CD4-positive, alpha-beta T cell treated with Interleukin-6 at 100 ng/mL for 8 hours (primary cell): ENCODE measurements around the gene TRERF1.
"Not testable (repeated sequence)": the region's sequence is repeated elsewhere in the genome, so short reads cannot be mapped to it uniquely, and the experiment has no call there.

Experiments
- DNase-seq: peaks from one replicate; pipeline ENCODE4 v3.0.0-alpha.2; 2020; ENCODE audit warnings: mixed read lengths, low spot score

TRERF1 gene

DNA sequence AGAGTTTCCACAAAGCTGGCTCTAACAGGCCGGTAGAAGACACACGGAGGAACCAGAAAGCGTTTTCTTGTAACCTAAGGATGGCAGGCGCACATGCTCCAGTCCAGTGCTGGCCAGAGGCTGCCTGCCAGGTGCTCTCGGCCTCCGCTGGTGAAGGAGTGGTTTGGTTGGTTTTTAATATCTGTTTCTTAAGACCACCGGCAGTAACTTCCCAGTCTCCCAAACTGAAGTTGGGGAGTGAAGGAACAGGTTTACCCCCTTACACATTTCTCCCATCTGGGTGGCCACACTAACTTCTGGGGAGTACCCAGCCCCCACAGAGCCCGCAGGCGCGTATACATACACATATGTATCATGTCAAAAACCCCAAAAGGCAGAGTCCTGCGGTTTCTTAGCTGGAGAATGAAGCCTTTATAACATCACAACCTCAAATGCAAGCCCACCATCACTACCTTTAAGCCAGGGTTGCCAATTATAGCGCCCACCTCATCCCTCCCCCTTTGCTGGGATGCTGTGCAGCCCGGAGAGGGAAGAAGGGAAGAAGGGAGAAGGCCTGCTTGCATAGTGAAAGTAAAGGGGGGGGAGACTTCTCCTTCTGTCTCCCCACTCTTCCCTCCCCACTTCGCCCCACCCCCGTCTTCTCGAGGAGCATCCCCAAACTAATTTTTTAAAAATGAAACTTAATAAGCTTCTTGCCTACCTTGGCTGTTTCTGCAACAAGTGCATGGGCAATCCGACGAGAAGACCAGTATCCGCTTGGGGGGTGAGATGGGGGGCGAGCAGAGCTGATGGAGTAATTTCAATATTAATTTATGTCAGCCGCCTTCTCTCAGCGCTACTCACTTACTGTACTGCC, 1.0 kb downstream of the TRERF1 start:
- no peak for DNase-seq

DNA sequence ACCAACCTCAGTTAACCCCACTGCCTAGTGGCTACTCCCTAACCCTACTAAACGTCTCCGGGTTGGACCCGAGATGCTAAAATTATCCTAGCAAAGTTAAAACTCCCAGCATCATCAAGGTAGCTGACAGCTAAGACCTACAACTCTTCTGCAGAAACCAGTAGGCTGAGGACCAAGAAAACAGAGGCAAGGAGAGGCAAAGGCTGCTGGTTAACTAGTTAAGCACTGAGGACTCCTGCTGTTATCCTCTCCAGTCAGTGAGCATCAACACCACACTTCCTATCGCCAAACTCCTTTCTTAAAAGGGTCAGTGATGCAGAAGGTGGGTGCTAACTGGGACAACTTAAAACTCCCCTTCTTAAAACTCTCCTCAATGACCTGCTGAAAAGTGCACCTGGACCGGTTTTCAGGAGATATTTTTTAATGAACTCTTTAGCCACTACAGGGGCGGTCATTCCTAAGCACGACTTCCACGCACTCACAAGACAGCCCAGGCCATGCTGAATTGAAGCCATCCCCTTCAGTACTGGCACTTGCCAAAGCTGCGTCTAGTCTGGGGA, 1.7 kb downstream of the TRERF1 start:
- no peak for DNase-seq

DNA sequence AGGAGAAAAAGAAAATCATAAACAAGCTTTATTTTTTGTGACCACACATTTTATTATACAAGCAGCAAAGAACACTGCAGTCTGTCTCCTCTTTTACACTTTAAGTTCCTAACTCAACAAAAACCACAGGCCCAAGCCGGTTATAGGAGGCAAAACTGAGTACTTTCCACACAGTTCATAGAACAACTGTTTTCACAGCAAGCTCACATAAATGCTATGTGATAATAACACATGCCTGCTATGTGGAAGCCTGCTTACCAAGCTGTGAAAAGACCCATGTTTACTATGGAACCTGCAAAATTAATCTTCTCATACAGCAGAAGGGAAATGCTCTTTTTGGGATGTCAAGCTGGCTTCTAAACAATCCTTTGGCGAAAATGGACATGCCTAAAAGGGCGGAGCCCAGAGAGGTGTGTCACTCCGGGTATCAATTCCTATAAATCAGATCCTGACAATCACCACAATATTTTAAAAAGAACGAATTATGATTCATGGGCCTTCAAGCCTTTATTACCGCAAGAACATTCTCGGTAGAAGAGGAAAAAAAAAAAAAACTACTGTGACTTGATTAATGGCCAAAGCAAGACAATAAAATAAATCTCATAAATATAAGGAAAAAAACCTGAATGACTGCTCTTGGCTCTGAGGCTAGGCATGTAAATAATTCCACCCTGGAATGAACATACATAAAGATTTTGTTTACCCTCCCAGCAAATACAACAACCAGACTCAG, 2.6 kb downstream of the TRERF1 start:
- no peak for DNase-seq

DNA sequence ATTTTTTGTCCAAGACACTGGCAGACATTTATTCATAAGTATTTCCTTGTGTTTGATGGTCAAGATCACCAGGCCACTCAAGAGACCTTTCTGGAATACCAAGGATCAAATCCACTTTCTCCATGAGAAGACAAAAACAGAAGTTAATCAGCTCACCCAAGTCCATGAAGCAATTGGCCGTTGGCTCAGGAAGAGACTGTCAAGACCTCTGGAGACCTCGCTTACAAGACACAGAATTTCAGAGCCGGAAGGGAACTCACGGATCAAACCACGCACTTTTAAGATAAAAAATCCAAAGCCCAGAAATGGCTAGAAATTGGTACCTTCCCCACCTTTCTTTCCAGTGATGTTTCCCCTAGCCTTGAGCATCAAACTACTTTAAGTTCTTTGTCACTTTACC, 3.3 kb downstream of the TRERF1 start:
- no peak for DNase-seq

DNA sequence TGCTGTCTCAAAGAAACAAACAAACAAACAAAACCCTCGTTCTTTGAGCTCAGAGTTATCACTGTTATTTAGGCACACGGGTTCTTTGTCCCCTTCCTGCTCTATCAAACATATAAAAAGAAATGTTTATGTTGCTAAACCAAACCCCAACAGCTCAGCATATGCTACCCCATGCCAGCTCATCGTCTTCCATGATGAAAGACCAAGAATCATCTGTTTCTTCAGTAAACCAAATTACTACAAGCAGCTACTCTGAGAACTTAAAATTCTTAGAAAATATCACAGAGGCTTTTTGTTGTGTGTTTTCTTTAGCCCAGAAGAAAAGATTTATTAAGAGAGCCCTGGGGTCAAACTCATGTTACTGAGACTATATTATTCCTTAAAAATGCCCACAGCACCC, 4.7 kb downstream of the TRERF1 start:
- DNase-seq = no peak

DNA sequence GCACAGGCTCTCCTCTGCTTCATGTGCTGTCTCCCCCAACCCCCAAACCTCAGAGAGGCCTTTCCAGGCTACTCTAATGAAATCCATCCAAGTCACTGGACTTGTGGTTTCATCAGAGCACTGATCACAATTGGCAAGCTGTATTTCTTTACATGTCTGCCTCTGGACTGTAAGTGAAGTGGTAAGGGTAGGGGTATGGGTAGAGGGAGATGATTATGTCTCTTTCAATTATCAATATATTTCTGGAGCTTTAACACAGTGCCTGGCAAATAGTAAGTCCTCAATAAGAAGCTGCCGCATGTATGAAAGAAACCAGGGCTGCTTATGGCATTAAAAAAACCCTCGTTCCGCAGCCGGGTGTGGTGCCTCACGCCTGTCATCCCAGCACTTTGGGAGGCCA, 5.4 kb downstream of the TRERF1 start:
- no peak for DNase-seq

DNA sequence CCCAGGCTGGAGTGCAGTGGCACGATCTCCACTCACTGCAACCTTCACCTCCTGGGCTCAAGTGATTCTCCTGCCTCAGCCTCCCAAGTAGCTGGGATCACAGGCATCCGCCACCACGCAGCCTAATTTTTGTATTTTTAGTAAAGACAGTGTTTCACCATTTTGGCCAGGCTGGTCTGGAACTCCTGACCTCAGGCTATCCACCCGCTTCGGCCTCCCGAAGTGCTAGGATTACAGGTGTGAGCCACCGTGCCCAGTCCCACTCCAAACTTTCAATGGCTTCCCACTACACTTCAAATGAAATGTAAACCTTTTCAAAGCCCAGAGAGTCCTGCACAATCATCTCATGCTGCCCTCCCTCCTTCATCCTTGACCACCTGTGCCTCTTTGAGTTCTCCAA, 5.8 kb downstream of the TRERF1 start:
- not testable (repeated sequence) for DNase-seq

DNA sequence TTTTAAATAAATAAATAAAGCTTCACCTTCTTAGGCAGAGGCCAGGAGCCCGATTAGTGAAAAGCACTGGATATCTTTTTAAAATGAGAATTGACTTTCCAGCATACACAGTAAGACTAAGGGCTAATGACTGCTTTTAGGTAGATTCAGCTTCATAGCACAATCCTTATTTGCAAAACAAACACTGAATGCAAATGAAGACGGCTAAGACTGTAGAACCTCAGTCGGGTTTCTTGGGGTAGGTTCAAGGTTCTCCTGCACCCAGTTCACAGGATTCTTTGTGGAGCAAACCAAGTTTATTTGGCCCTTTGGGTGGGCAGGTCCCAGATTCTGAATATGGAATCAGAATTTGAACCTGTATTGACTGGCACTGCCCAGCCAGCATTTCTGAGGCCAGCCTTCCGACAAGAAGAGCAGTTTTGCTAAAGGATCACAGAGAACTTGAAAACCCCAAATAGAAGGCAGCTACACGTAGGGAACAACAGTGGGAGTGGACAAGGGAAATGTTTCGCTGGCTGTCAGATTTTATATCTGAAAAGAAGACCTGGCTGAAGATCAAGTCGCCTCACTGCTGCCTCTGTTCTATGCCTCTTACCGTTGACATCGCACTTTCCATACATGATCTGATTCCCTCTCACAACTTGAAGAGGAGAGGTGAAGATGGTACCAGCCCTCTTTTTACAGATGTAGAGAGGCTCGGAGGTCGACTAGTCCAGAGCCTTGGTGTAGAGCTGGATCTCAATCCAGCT, 8.2 kb downstream of the TRERF1 start:
- no peak for DNase-seq

DNA sequence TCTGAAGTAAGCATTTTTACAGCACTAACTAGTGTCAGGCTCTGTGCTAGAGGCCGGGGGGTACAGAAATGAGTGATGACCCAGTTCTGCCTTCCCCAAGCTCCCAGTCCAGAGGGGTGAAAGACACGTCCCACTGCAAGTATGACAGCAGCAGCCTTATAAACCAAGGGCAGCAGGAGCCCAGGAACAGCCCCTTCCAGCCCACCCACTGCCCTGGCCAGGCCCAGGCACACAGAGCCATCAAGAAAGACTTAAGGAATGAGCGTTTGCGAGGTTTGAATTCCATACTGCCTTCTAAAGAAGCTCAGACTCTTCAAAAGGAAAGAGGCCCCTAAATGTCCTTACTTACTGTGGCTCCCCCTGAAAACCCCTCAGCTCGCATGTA, 10.0 kb downstream of the TRERF1 start:
- no peak for DNase-seq

DNA sequence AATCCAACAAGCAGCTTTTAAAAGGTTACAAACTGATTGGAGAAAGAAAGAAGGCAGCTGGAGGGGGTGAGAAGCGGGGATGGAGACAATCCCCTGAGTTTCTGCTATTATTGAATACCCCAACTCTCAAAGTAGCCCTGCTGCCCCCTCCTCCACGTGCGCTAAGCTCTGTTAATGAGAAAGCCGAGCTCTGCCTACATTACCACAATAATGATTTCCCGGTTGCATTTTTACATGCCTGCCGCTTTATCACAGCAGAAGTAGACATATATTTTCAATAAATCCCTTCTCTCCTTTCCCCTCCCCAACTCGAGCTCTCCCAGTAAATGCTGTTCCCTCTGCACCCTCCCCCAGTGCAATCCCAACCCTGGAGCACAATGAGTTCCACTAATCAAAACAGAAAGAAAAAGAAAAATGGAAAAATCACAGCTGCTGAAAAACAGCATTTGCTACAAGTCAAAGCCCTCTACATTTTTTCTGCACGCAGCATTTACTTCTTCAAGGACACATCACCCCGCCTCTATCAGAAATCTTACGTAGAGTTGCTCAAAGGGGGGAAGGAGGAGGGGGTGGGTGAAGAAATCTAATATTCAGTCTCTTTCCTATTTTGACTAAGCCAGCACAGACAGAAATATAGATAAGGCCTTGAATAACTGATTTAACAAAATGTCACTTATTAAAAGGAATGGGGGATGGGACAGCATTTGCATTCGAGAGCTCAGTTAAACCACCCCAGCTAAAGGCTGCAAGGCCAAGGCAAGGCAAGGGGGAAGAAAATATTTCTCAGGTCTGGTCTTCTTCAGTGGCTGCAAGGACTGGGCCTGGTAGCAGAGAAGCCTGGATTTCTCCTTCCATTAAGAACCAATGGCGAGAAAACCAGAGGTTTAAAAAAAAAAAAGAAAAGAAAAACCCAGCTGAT, 10.7 kb downstream of the TRERF1 start:
- DNase-seq = no peak

DNA sequence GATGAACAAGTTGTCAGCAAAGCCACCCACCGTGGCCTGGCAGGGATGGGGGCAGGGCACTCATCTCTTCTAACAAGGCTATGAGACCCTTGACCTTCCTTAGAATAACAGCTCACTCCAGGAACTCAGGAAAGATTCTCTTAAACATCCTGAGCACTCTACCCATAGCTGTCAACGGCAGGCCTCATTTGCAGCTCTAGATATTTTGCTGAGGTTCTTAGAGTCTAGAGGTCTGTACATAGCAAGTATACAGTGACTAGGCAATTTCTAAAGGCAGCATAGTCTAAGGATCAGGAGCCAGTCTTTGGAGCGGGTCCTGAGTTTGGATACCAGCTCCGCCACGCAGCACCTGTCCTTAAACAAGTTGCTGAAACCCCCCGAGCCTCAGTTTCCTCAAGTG, 11.7 kb downstream of the TRERF1 start:
- DNase-seq = no peak

DNA sequence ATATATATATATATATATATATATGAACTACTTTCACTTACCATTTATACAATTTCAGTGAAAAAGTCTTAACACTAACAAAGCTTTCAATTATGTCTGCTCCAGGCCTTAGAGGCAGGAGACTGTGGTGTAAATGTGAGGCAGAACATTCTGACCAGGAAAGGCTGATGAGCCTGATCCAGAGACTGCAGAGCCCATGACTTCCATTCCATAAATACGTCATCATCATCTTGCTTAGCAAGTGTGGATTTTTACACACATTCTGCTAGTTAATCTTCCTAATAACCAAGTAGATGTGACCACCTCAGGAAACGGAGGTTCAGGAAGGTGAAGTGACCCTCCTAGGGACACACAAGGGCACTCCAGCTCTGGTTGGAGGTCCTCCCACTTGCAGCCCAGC, 14.9 kb downstream of the TRERF1 start:
- no peak for DNase-seq

DNA sequence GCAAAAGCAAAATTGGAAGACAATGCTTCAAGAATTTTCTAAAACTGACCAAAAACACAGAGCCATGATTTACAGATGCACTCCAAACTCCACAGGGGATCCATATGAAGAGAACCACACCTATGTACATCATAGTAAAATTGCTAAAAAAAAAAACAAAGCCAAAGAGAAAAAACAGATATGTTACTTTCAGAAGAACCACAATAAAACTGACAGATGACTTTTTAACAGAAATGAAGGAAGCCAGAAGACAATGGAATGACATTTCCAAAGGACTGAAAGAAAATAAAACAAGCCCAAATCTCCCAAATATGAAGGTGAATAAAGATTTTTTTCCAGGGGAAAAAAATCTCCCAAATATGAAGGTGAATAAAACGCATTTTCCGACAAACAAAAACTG, 17.5 kb downstream of the TRERF1 start:
- no peak for DNase-seq

DNA sequence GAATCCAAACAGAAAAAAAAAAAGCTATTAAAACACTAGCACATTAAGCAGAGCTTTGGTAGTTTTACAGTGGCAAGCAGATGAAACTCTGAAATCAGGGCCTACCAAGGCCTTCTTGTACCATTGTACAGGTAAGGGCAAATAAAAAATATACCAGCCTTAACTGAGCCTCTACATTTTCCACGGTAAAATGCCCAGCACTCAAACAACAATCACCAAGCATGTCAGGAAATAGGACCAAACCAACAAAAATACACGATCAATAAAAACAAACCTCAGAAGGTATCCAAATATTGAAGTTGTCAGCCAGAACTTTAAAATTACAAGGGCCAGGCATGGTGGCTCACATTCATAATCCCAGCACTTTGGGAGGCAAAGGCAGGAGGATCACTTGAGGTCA, 18.3 kb downstream of the TRERF1 start:
- DNase-seq = no peak

DNA sequence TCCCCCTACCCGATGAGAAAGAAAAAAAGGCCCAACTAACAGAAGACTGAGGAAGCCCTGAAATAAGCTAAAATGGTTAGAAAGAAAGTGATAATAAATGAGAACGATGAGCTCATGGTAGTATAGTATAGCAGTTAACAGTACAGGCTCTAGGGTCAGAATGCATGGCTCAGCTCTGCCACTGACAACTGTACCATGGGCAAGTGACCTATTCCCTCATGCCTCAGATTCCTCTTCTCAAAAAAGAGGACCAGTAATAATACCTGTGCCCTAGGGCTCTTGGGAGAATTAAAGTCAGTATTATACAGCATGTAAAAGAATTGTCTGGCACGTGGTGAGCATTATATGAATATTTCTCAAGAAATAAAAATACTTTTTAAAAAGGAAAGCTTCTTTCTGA, 19.8 kb downstream of the TRERF1 start:
- DNase-seq = no peak

DNA sequence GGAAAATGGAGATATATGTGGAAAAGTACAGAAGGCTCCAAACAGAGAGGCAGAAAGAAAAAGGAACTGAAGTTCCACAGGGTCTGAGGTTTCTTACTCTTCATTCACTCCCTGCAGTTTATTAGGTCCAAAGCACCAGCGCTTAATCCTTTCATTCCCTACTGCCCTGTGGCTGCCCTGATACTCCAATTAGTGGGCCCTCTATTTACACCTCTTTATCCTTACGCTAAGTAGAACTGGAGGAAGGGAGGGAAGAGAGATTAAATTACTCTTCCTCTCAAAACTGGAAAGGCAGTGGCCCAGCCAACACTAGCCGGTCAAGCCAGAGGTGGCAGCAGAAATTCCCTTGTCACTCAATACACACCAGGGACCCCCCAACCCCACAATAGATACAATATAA, 20.4 kb downstream of the TRERF1 start:
- DNase-seq = no peak

DNA sequence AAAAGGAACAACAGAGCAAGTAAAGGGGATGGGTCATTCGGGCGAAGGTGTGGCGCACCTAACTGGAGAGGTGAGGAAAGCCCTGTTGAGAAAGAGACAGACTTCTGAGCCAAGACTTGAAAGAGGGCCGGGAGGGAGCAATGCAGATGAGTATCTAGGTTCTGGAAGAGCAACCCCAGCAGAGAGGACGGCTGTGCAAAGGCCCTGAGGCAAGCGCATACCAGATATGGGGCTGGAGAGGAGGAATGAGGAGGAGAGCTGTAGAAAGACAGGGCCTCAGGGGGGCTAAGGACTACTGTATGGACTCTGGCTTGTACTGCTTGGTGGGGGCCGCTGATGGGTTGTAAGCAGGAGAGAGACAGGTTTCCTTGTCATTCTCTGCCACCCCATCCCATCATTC, 21.9 kb downstream of the TRERF1 start:
- DNase-seq = no peak

DNA sequence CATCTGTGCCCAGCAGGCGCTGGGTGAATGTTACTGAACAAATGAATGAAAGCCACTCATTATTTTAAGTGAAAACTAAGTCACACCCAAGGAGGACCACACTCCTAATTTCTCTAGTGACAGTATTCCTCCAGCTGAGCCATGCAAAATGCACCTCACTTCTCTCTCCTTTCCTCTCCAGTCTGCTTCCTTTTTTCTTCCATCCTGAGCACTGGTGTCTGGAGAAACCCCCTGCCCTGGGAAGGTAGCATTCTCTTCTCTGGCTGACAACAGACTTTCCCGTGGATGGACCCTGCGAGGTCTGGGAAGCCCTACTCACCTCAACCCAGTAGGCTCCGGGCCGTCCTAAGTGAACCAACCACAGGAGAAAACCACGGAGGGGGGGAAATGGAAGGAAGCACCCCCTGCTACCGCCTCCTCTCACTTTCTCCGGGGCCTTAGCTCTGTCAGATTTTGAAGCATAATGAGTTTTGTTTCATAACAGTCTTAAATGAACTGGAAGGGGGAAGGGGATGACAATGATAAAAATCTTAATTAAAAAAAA, 22.6 kb downstream of the TRERF1 start:
- DNase-seq = no peak

DNA sequence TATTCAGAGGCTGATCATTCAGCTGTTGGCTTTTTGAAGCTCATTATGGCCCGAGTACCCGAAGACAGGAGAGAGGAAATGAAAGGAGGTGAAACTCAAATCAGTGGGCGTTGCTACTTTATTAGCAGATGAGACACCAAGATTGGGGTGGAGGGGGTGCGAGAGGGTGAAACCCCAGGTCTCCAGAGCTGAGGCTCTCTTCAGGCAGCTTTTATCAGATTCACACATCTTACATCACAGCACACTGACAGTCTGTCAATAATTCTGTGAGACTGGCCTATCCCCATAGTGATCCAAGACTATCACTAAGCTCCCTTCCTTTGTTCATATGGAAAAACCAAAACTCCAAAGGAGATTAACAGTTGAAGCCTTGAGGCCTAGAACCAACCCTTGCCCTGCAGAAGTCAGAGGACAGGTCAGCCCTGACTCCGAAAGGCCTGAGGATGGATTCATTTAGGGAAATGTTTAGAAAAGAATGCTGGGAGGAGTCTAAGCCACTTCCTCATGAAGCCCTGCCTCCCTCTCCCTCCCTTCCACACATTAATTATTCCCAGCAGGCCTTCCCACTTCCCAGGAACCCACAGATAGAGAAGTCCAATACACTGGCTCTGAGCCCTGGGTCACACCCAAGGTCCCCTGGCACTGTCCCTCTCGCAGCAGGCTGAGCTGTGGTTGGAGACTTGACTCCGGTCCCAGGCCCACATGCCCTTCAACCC, 23.2 kb downstream of the TRERF1 start:
- DNase-seq = peak; percentile 53

DNA sequence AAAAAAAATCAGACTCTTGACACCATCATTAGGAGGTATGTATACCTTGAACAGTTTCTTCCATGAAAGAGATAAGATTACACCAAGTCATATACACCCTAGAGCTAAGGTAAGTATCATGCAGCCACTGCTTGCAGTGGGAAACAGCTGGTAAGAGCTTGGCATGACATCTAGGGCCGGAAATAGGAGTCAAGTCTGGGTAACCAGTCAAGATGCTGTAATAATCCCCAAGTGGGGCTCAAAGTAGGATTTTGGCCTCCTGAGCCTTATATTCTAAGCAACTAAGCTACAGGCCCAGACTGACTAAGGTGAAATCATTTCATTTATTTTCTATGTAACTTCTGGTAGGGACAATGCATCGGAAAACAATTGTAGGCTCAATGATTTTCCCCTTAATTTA, 23.9 kb downstream of the TRERF1 start:
- no peak for DNase-seq

DNA sequence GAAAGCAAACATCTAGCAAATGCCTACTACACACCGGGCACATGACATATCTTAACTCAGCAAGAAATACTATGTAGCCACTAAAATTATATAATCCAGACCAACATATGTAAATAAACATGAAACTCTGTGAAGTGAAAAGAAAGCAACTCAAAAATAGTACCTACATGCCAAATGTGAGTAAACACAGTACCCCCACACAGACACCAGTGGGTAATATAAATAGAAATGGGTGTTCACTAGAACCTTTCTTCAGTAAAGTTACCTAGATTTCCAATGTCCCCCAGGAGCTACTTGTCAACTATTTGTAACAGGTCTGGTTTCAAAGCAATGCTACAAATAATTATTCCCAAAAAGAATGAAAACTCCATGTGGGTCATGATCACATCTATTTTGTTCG, 25.5 kb downstream of the TRERF1 start:
- DNase-seq = no peak
